IMR-90 (cell line): ENCODE results near the gene PRSS38. TPM values are rescaled to one million over a fixed set of nuclear protein-coding genes. Genes with fewer than 3 reads are reported as not detected.

Experiments used
- ATAC-seq: fragments of 200-7000 bp; cut with Tn5 transposase; 2 replicates; pipeline ENCODE4 v1.9.1; 2020; ENCODE audit warnings: low read depth, mild to moderate bottlenecking, moderate library complexity
- BruUV-seq: library from RNA; stranded (reverse); fragments of 400-500 nt; replicated peaks from 2 replicates; lab custom pipeline; 2021; lab: Mats Ljungman, UMichigan
- CTCF ChIA-PET: fragments of 300-600 bp; formaldehyde crosslinking; extraction: SDS; loops from one replicate; lab custom pipeline; 2021; ENCODE audit warnings: antibody characterized with exemption; lab: Yijun Ruan, JAX
- POLR2A ChIA-PET: fragments of 300-600 bp; sonication (Branson Sonifier 250); formaldehyde crosslinking; loops from one replicate; lab custom pipeline; 2022; ENCODE audit warnings: antibody characterized with exemption; ENCODE audit not compliant: unreplicated experiment; lab: Charles Lee
- DNase-seq: peaks from one replicate; pipeline ENCODE4 v3.0.0; 2013
- H2AFZ ChIP-seq: replicated peaks from 2 replicates; pipeline ENCODE3; 2013; ENCODE audit warnings: low read length, mild to moderate bottlenecking; ENCODE audit not compliant: poor library complexity
- H2AK5ac ChIP-seq: 2 replicates; pipeline ENCODE4 v1.6.1; 2013; ENCODE audit warnings: low read depth, low read length, inconsistent platforms
- H2AK9ac ChIP-seq: replicated peaks from 2 replicates; pipeline ENCODE3; 2013; ENCODE audit warnings: mild to moderate bottlenecking, low read depth, low read length, moderate library complexity; ENCODE audit not compliant: poor library complexity
- H2BK120ac ChIP-seq: 2 replicates; pipeline ENCODE4 v1.6.1; 2013; ENCODE audit warnings: low read depth, low read length, inconsistent platforms
- H2BK15ac ChIP-seq: 3 replicates; pipeline ENCODE4 v1.6.1; 2013; ENCODE audit warnings: low read depth, low read length, inconsistent platforms
- H2BK20ac ChIP-seq: 2 replicates; pipeline ENCODE4 v1.6.1; 2013; ENCODE audit warnings: low read depth, mild to moderate bottlenecking, inconsistent platforms, low read length, moderate library complexity
- H2BK5ac ChIP-seq: 2 replicates; pipeline ENCODE4 v1.6.1; 2013; ENCODE audit warnings: mild to moderate bottlenecking, low read depth, low read length, inconsistent platforms; ENCODE audit not compliant: poor library complexity, severe bottlenecking
- H3K14ac ChIP-seq: replicated peaks from 2 replicates; pipeline ENCODE4 v1.6.1; 2013; ENCODE audit warnings: low read depth, low read length, inconsistent platforms
- H3K18ac ChIP-seq: 2 replicates; pipeline ENCODE4 v1.6.1; 2013; ENCODE audit warnings: low read depth, low read length, control low read depth
- H3K23ac ChIP-seq: 2 replicates; pipeline ENCODE4 v1.6.1; 2013; ENCODE audit warnings: low read depth, low read length, inconsistent platforms
- H3K27ac ChIP-seq: 2 replicates; pipeline ENCODE4 v1.5.1; 2013; ENCODE audit warnings: mild to moderate bottlenecking, control low read depth, low read length; ENCODE audit not compliant: insufficient read depth
- H3K27me3 ChIP-seq: 2 replicates; pipeline ENCODE4 v1.6.1; 2013; ENCODE audit warnings: low read length; ENCODE audit not compliant: control insufficient read depth, insufficient read depth
- H3K36me3 ChIP-seq: 2 replicates; pipeline ENCODE4 v1.6.1; 2013; ENCODE audit warnings: low read length, mixed read lengths; ENCODE audit not compliant: control insufficient read depth, insufficient read depth
- H3K4ac ChIP-seq: 2 replicates; pipeline ENCODE4 v1.6.1; 2013; ENCODE audit warnings: low read depth, low read length, inconsistent platforms
- H3K4me1 ChIP-seq: 2 replicates; pipeline ENCODE4 v1.6.1; 2013; ENCODE audit warnings: low read length, mixed read lengths; ENCODE audit not compliant: control insufficient read depth, insufficient read depth
- H3K4me2 ChIP-seq: 2 replicates; pipeline ENCODE4 v1.6.1; 2013; ENCODE audit warnings: low read depth, mild to moderate bottlenecking, control low read depth, low read length, moderate library complexity
- H3K4me3 ChIP-seq: 2 replicates; pipeline ENCODE4 v1.5.1; 2013; ENCODE audit warnings: low read depth, mild to moderate bottlenecking, control low read depth, low read length, moderate library complexity; ENCODE audit not compliant: insufficient read depth
- H3K56ac ChIP-seq: 2 replicates; pipeline ENCODE4 v1.6.1; 2013; ENCODE audit warnings: low read length, inconsistent platforms; ENCODE audit not compliant: insufficient read depth; ENCODE audit errors: extremely low read depth
- H3K79me1 ChIP-seq, 2 experiments: 2 replicates each; pipeline ENCODE4 v1.6.1; 2013; ENCODE audit warnings: low read length in 2 of 2, inconsistent platforms in 1 of 2, low read depth in 1 of 2
- H3K9ac ChIP-seq: 2 replicates; pipeline ENCODE4 v1.6.1; 2013; ENCODE audit warnings: low read depth, low read length, control low read depth
- H3K9me1 ChIP-seq: 2 replicates; pipeline ENCODE4 v1.6.1; 2013; ENCODE audit warnings: low read length, inconsistent platforms; ENCODE audit not compliant: insufficient read depth
- H3K9me3 ChIP-seq: 2 replicates; pipeline ENCODE4 v1.6.1; 2013; ENCODE audit warnings: low read length; ENCODE audit not compliant: control insufficient read depth, insufficient read depth
- H4K20me1 ChIP-seq: 2 replicates; pipeline ENCODE4 v1.6.1; 2013; ENCODE audit warnings: low read length, inconsistent platforms; ENCODE audit not compliant: insufficient read depth
- H4K5ac ChIP-seq: 2 replicates; pipeline ENCODE4 v1.6.1; 2013; ENCODE audit warnings: mild to moderate bottlenecking, low read depth, low read length, control low read depth
- H4K8ac ChIP-seq, 2 experiments: 2 replicates each; pipeline ENCODE4 v1.6.1; 2013; ENCODE audit warnings: low read depth in 2 of 2, low read length in 2 of 2, control low read depth in 1 of 2, inconsistent platforms in 1 of 2
- H4K91ac ChIP-seq: 2 replicates; pipeline ENCODE4 v1.6.1; 2013; ENCODE audit warnings: low read depth, low read length, inconsistent platforms; ENCODE audit not compliant: insufficient read depth
- BHLHE40 ChIP-seq: fragments of 150-350 bp; IDR thresholded peaks from 2 replicates; pipeline ENCODE4 v1.6.1; 2016; ENCODE audit warnings: mild to moderate bottlenecking, low read depth, low read length
- CEBPB ChIP-seq: IDR thresholded peaks from 2 replicates; pipeline ENCODE4 v1.6.1; 2012; ENCODE audit warnings: low read depth, low read length, improper control_type of control experiment
- CHD1 ChIP-seq: IDR thresholded peaks from 2 replicates; pipeline ENCODE4 v1.6.1; 2012; ENCODE audit warnings: low read depth, low read length, improper control_type of control experiment
- CTCF ChIP-seq: conservative IDR thresholded peaks from 2 replicates; pipeline ENCODE4 v1.5.1; 2012; ENCODE audit warnings: mild to moderate bottlenecking, low read depth, low read length, improper control_type of control experiment
- FOS ChIP-seq: fragments of 150-350 bp; IDR thresholded peaks from 2 replicates; pipeline ENCODE4 v1.6.1; 2016; ENCODE audit warnings: low read depth, low read length
- MAFK ChIP-seq: IDR thresholded peaks from 2 replicates; pipeline ENCODE4 v1.6.1; 2012; ENCODE audit warnings: low read depth, low read length, improper control_type of control experiment
- MXI1 ChIP-seq: IDR thresholded peaks from 2 replicates; pipeline ENCODE4 v1.6.1; 2012; ENCODE audit warnings: low read depth, mild to moderate bottlenecking, low read length, moderate library complexity, borderline replicate concordance
- POLR2A ChIP-seq: IDR thresholded peaks from 2 replicates; pipeline ENCODE4 v1.6.1; 2012; ENCODE audit warnings: mild to moderate bottlenecking, low read depth, low read length
- RAD21 ChIP-seq: IDR thresholded peaks from 2 replicates; pipeline ENCODE4 v1.6.1; 2012; ENCODE audit warnings: low read length, improper control_type of control experiment
- RCOR1 ChIP-seq: IDR thresholded peaks from 2 replicates; pipeline ENCODE4 v1.6.1; 2012; ENCODE audit warnings: mild to moderate bottlenecking, low read length, improper control_type of control experiment; ENCODE audit not compliant: insufficient replicate concordance
- RFX5 ChIP-seq: IDR thresholded peaks from 2 replicates; pipeline ENCODE4 v1.8.0; 2012; ENCODE audit warnings: low read depth, mild to moderate bottlenecking, low read length, moderate library complexity
- USF2 ChIP-seq: fragments of 150-350 bp; IDR thresholded peaks from 2 replicates; pipeline ENCODE4 v1.6.1; 2017; ENCODE audit warnings: mild to moderate bottlenecking, antibody characterized with exemption, low read length, low read depth
- WGBS, 2 experiments: methylation state at CpG; one replicate each; pipeline versions ENCODE4 v1.1.5 to v1.1.7; 2013; ENCODE audit warnings: missing lambda C conversion rate in 2 of 2; ENCODE audit not compliant: insufficient read length in 1 of 2; ENCODE audit errors: extremely low coverage in 2 of 2; 5-methylcytosine and 5-hydroxymethylcytosine counted together
- dilution Hi-C: fragments of 300-500 bp; cut with HindIII; formaldehyde crosslinking; loops from one replicate; pipeline ENCODE4 v1.14.3; 2018; ENCODE audit warnings: low sequenced_read_pairs; ENCODE audit not compliant: unreplicated experiment
- in situ Hi-C: fragments of 300-500 bp; cut with MboI; formaldehyde crosslinking; loops from 3 replicates; pipeline ENCODE4 v1.14.3; 2019; ENCODE audit warnings: low sequenced_read_pairs, inconsistent platforms, mixed read lengths
- intact Hi-C: fragments of 100-400 bp; cut with micrococcal nuclease; formaldehyde crosslinking; loops from 2 replicates; pipeline ENCODE4 v1.10.0; 2022
- polyA plus RNA-seq, 3 experiments: library from polyadenylated mRNA; depleted of rRNA; stranded (reverse); fragments of >200 nt; gene quantifications; 2 replicates each; pipeline ENCODE4 v1.2.3, GENCODE V29; 2012; ENCODE audit warnings: low replicate concordance in 1 of 3
- total RNA-seq: library from RNA; depleted of rRNA; stranded (reverse); fragments of >200 nt; gene quantifications from 2 replicates; pipeline ENCODE4 v1.2.3, GENCODE V29; 2012

PRSS38 gene
- total and polyA plus RNA-seq, 2 of the 4 experiments (the other 2 are of a cell fraction): not detected

- Histone ChIP-seq H3K27ac (no peak overlapping the region), H3K9me1 (no peaks in the 10 kb centered on the region), H3K14ac (no peak overlapping the region), H3K27me3 (no peaks in the 10 kb centered on the region), H4K8ac (no peak overlapping the region), H2AFZ (no peak overlapping the region), H3K56ac (no peak overlapping the region), H3K23ac (no peak overlapping the region), H3K4ac (no peak overlapping the region), H4K20me1 (no peaks in the 10 kb centered on the region), H2AK9ac (no peak overlapping the region), H3K79me1 (no peaks in the 10 kb centered on the region), H2AK5ac (no peak overlapping the region), H3K9me3 (0 out of 2 replicates have a peak, but pooled peaks cover 3% of the 10 kb centered on the region), H2BK15ac (no peak overlapping the region), H2BK5ac (no peak overlapping the region), H4K5ac (no peak overlapping the region), H3K4me3 (no peak overlapping the region), H3K18ac (no peak overlapping the region), H3K36me3 (no peaks in the 10 kb centered on the region), H2BK120ac (no peak overlapping the region), H2BK20ac (no peak overlapping the region), H3K9ac (no peak overlapping the region), H3K4me2 (no peak overlapping the region), H4K91ac (no peak overlapping the region), H3K4me1 (no peaks in the 10 kb centered on the region)
- no TSS peak for BruUV-seq
- ATAC-seq (no peak), DNase-seq (no peak)
- in situ Hi-C loops: no loop called here
- TF ChIP-seq MXI1 (no peak), CHD1 (no peak), POLR2A (no peak), BHLHE40 (no peak), CTCF (no peak), MAFK (no peak), RAD21 (no peak), FOS (no peak), RCOR1 (no peak), CEBPB (no peak), RFX5 (no peak), USF2 (no peak)
- dilution Hi-C loops: no loop called here
- intact Hi-C loops: no loop called here
- ChIA-PET POLR2A (no interaction called here), CTCF (no interaction called here)
- WGBS, 2 experiments: 83% methylated on average over 1 of the region's 3 CpGs; no CpG with 5 or more reads in 1 of the 2 experiments
These were observed 33.0 kb downstream of the PRSS38 start for GRCh38 chr1:227848430-227848932.
